Activated T-cell treated with anti-CD3 and anti-CD28 coated beads for 24 hours (primary cell): ENCODE results near the gene PLXDC1.

Source experiments
- DNase-seq: peaks from one replicate; pipeline ENCODE4 v3.0.0-alpha.2; 2020; ENCODE audit warnings: low read depth

PLXDC1 gene

DNA sequence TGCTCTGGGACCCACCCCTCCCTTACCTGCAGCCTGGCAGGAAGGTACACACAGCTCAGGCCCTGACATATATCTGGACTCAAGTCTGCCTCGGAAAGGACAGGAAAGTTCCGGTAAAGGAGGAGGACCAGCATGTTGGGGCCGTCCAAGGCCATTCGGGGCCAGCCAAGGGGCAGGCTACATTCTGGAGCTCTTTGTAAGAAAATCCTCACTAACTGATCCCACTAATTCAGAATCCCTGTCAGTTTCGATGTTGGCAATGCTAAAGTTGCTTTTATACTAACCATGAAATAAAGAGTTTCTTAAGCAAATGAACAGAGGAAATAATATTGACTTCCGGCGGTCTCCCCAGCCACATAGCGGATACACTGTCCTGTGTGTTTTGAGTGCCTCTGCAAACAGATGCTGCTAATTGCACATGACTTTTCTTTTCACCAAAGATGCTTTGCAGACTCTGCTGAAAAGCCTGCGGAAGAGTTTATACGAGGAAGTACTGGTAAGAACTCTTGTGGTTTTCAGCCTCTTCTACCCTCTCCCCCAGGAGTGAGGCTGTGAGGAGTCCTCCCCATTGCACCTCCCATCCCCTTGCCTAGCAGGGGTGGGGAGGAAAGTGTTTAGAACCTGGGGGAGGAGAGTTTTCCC is 54.8 kb downstream of the PLXDC1 start:
- peak; percentile 5 for DNase-seq

DNA sequence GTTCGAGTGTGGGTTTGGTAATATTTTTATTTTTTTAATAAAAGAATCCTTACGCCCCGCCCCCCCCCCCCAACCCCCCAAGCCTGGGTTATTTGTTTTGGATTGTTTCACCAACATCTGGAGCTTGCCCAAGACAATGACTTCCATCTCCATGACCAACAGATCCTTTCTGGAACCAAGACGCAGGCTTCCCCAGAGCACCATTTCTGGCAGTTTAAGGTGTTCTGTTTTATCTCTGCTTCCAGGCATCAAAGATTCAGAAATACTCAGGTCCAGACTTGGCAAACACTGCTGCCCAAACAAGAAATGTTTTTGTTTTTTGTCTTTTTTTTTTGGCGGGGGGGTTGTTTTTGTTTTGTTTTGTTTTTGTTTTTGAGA is 56.1 kb downstream of the PLXDC1 start:
- no peak for DNase-seq

DNA sequence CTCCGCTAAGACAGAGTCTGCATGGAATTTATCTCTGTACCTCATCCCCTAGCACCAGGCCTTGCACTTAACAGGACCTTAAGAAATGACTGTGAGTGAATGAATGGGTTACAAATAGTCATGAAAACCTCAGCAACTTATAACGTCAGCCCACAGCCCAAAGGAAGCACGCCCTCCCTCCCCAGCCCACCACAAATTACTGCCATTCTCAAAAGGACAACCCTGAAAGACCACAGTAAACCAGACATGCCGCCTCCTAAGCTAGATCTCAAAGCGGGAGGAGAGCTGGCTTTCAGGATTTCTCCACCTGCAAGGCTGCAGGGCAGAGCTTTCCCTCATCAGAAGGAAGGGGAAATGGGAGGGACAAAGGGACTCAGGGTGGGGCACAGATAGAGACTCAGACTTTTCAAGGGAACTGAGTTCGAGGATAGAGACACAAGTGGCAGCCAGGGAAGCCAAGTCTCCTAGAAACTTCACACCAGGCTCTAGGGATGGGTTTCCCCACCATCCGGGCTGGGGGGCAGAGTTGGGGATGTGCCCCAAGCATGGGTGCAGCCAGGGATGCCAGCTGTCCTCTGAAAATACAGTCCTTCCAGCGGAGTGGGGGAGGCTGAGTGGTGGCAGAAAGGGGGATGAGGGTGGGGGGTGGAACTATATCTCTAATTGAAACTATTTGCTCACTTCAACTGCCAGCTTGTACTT is 56.7 kb downstream of the PLXDC1 start:
- DNase-seq, result peak; percentile 11

DNA sequence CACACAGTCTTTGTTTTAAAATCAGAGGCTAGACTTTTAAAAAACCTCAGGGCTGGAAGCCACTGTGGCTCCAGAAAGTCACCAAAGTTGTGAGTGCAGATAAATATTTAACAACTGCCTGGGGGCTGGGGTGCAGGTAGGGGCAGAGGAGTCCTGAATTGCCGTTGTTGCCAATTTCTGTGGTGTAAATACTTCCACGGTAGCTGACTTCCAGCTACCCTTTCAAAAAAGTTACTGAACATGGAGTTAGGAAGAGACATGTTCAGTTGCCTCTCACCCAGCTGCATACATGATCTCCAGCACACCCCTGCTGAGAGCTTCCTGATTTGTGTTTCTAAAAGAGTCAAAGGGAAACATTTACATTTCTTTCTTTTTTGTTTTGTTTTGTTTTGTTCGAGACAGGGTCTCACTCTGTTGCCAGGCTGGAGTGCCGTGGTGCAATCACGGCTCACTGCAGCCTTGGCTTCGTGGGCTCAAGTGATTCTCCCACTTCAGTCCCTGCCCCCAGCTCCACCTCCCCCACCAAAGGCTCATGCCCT is 58.7 kb downstream of the PLXDC1 start:
- DNase-seq, result no peak

DNA sequence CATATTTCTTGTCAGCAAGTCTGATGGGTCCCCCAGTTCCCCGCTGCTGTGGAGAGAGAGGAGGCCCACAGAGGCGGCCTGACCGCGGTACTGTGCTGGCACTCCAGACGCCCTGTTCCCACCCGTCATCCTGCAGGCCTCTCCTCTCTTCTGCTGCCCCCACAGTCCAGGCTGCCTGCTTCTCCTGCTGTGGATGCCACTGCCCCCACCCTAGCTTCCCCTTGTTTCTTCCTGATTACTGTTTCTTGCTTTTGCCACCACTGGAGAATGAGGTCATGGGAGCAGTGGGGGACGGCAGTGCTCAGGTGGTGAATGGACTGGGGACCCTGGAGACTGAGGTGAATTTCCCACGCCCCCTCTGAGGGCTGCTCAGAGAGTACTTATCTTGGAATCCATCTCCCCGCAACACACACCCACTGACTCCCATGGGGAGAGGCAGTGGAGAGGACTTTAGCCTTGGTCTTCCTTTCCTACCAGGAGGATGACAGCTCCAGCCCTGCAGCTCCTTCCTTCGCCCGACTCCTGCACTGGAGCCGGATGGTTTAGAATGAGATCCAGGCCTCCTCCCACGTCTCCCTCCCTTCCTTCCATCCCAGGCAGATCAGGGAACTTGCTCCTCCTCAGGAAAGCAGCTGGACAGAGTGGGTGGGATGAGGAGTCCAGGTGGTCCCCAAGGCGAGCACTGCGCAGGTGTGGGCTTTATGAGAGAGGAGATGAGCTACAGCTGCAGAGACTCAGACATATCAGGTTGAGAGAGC is 60.4 kb downstream of the PLXDC1 start:
- no peak for DNase-seq

DNA sequence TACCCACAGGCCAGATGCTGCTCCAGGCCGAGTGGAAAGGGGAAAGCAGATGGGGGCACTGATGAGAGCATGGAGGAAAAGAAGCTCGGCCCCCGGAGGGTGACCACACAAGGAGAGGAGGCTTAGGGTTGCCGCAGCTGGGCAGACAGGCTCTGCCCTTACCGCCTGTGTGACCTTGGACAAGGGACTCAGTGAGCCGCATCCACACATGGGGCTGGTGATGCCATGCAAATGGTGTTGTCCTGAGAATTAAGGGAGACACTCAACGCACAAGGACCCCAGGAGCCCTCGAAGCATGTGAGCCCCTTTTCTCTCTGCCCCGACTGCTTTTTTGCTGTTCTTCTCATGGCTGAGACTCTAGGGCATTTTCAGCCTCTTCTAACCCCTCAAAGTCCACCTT is 61.0 kb downstream of the PLXDC1 start:
- no peak for DNase-seq

DNA sequence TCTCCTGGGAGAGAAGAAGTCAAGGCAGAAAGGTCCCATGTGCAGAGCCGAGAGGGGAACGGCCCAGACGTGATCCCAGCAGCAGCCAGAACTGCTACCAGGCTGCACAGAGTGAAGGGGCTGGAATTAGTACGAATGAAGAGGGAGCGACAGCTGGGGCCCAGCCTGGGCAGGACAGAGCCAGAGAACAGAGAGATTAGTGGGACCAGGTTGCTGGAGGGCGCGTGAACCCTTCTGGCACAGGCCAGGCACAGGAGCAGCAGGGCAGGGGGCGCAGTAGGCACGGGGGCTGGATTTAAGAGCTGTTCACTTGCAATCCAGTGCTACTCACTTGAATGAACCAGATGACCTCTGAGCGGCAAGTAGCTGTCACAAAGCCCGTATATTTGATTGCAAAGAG is 66.9 kb downstream of the PLXDC1 start:
- no peak for DNase-seq

DNA sequence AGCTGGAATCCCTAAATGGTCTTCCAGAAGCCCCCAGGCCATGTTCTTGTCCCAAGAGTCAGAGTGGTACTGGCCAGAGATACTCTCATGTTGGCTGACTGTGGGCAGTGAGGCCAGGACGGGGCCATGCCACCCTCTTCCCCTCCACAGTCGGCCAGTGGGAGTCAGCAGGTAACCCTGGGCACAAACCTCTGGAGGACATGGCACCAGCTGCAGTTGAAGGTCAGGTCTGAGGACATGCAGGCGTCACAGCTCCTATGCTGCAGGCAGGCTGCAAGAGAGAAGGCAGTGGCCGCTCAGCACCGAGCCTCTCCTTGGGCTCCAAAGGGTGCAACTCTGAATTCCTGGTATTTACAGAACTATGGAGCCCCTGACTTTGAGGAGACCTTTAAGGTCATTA is 68.2 kb downstream of the PLXDC1 start:
- no peak for DNase-seq

DNA sequence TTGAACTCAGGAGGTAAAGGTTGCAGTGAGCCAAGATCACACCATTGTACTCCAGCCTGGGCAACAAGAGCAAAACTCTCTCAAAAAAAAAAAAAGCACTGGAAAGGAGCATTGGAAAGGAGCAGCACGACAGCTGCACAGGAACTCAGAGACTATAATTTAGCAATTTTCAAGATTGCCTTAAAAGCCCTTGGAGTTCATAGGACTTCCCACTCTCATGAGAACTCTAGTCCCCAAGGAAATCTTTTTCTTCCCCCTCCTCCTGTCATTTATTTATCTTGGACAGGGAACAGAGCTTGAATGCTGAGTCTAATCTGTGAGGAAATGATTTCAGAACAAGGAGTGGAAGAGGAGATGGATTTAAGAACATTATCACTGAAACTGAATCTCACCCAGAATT is 69.0 kb downstream of the PLXDC1 start:
- DNase-seq, result no peak

DNA sequence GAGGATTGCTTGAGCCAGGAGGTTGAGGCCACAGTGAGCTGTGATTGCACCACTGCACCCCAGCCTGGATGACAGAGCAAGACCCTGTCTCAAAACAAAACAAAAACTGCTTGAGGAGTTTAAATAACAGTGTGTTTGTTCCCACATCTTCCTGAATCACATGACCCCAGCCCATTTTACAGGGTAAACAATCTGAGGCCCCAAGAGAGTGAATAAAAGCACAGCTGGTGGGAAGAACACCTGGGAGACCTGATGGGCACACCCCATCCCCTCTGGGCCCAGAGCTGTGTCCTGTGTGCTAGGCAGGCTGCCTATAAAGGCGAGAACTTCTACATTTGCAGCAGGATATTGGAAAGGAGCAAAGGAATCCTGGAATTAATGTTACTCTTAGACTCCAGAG is 69.6 kb downstream of the PLXDC1 start:
- no peak for DNase-seq

DNA sequence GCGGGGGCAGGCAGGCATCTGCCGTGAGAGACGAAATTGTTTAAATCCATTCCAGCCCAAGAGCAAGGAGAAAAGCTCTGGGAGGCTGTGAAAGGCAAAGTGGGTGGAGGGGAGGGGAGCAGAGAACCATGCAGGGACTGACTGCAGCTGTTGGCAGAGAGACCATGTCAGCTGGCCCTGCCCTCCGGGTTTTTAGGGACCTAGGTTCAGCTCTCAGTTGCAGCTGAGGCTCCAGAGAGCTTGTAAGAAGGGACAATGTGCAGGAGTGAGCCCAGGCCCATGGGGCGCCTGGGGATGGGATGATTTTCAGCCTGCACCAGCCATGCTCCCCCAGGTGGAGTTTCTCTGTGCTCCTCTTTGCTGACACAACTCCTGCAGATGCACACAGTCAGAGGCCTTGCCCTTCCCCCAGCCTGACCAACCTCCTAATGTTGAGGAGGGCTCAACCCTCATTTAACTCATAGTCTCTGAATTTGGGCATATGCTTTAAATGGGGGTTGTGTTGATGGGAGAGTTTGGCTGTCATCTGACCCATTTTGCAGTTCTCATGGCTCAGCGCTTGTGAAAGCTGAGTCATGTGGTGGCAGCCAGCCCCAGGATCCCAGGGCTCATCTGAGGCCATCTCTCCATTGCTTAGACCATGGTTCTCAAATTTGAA is 70.9 kb downstream of the PLXDC1 start:
- no peak for DNase-seq

DNA sequence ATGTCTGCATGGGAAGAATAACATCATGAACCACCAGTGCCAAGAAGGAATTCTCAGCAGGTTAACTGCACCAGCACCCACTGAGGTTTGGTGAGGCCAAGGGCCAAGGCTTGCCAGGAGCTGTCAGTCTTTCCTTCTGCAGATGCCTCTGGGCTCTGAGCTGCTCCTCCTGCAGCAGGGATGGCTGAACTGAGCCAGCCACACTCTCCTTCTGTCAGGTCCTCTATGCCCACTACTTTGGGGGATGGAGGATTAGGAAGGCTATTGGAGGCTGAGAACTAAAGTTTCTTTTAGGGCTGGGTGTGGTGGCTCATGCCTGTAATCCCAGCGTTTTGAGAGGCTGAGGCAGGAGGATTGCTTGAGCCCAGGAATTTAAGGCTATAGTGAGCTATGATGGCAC is 71.6 kb downstream of the PLXDC1 start:
- DNase-seq, result no peak

DNA sequence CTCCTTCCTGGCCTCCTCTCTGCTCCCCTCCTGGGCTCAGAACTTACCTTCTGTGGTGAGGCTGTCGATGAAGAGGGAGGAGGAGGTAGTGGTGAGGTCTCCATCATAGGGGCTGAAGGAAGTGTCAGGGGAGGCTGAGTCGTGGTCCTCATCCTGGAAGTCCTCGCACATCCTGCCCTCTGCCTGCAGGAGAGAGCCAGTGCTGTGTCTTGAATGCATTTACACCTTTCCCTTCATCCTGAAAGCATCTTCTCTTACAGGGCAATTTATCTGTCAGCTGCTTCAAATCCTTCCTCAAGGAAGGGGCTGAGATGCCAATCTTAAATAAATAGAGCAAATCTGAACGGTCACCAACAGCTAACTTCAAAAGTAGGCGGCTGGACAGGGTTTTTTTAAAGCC is 73.6 kb downstream of the PLXDC1 start:
- DNase-seq, result no peak

DNA sequence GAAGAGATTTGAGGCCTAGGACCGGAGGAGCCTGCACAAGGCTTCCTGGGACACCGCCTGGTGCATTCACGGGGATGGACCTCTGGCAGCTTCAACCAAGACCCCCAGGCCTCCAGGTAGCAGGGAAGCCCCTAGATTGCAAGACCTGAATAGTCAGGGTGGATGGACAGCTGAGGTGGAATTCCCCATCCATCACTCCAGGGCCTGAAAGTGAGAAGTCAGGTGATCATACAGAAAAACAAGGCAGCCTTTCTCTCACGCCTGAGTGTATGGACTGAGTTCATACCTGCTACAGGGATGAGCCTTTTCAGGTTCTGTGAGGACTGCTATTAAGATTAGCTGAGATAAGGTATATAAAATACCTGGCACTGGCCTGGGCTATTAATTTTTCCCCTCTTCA is 74.2 kb downstream of the PLXDC1 start:
- DNase-seq, result no peak

DNA sequence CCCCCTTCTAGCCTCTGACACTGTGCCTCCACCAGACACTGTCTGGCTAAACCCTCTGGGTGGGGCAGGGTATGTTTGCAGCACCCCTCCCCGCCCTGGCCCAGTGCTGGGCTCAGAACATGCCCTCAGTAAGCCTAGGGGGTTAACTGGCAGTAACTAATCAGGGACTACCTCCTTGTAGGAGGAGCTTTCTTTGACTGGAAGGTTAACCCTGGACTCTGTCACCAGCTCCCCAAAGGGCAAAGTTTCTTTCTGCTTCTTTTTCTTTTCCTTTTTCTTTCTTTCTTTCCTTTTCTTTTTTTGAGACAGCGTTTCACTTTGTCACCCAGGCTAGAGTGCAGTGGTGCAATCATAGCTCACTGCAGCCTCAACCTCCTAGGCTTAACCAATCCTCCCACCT is 76.8 kb downstream of the PLXDC1 start:
- no peak for DNase-seq

DNA sequence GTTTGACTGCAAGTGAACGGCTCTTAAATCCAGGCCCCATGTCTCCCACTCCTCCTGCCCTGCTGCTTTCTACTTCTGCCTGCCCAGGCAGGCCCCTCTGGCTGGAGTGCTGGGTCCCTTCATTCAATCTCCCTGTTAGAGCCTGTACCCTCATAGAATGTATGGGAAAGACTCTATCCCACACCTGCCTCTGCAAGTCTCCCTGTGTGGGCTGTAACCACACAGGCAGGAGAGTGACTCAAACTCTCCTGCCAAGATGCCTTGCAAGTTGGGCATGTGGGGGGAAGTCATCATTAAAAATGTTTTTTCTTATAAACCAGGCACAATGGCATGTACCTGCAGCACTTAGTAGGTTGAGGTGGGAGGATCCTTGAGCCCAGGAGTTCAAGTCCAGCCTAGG is 77.5 kb downstream of the PLXDC1 start:
- DNase-seq, result no peak

DNA sequence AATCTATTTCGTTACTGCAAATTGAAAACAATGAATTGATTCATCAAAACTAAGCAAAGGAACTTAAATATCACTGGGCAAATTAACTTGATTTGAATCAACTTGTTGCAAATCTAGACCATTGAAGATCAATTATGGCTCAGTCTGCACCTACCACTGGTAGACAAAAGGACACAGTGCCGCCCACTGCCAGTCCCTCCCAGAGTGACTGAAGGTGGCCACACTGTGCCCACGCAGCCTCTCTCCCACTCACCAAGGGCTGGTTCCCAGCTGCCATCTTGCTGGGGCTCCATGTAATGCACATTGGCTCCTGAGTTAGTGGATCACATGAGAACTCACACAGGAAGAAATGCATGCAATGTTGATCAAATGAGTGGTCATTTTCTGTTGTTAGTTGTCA is 78.1 kb downstream of the PLXDC1 start:
- no peak for DNase-seq

DNA sequence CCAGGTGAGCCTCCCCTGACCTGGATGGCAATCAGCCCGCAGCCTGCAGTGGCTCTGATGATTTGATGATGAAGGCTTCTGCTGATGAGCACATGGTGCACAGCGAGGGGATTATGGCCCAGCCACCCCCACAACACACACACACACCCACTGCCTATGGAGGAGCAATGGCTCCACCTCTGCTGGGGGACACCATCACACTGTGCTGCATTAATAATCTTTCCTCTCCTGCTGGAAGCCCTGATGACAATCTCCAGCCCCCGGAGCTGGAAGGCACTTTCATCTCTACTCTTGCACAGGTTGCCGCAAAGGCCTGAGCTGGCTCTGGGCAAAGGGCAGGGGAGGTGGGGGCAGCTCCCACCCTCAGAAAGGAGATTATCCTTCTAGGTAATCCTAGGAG is 79.9 kb downstream of the PLXDC1 start:
- no peak for DNase-seq

DNA sequence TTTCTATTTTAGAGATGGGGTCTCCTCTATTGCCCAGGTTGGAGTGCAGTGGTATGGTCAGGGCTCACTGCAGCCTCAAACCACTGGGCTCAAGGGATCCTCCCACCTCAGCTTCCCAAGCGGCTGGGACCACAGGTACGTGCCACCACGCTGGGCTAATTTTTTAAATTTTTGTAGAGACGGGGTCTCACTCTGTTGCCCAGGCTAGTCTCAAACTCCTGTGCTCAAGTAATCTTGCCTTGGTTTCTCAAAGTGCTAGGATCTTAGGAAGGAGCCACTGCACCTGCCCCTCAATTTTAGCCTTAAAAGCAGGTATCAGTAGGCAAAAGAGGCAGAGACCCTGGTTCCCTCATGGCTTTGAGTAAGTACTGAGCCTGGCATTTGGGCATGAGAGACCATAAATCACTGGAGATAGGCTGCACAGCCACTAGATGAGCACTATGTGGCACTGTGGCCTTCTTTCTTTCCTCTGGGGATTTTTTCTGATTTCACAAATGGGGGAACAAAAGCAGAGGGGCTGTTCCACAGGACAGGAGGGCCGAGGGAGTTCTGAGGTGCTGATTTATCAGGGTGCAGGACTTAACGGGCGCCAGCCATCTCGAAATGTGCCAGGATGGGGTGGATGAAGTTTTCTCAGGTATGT is 82.2 kb downstream of the PLXDC1 start:
- peak; percentile 11 for DNase-seq

DNA sequence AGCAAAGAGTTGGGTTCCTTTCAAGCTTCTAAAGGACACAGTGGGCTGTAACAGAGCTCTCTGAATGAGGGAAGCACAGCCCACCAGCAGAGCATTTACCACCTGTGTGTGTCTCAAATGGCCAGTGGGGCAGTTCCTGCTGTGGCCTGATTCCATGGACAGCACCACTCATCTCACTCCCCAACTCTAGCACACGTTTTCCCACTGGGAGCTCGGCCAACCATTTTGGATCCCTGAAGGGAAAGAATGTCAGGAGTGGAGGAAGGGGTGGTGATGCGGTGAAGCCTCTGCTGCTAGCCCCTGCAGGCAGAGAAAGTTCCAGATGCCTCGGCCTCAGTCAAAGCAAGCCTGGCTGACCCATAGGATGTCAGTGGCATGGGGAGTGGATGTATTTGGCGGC is 86.6 kb downstream of the PLXDC1 start:
- no peak for DNase-seq

DNA sequence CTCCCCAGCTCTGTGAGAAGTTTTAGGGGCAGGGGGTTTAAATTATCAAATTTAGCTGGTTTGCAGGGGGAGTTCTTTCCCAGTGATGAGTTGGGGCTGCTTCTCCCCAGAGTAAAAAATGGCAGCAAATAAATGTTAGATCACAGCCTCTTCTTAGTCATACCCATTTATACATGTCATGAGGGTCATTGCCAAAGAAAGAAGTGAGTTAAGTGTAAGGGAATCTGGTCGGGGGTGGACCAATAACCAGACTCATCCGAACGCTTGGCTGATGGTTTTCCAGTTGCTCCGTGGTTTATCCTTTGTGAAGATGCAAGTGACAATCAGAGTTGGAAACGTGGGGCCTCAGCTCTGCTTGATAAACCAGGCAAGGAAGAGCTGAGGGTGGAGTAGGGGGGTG is 87.1 kb downstream of the PLXDC1 start:
- no peak for DNase-seq

DNA sequence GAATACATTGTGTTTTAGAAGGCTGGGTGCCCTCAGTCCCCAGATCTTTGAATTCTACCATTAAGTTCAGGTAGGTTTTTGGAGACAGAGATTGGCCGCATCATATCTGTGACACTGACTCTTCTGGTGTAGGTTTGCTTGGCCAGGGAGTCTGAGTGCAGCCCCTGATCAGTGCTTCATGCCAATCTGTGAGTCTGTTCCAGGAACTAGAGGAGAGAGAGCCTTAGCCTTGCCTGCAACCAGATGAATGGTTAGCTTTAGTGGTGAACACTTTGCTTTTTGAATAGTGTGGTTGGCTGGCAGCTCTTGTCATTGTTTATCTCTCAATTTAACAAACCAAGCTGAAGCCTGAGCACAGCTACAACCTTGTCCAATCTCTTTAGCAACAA is 87.8 kb downstream of the PLXDC1 start:
- DNase-seq, result no peak
